ENCODE results near the gene KATNB1.

KATNB1 gene

DNA sequence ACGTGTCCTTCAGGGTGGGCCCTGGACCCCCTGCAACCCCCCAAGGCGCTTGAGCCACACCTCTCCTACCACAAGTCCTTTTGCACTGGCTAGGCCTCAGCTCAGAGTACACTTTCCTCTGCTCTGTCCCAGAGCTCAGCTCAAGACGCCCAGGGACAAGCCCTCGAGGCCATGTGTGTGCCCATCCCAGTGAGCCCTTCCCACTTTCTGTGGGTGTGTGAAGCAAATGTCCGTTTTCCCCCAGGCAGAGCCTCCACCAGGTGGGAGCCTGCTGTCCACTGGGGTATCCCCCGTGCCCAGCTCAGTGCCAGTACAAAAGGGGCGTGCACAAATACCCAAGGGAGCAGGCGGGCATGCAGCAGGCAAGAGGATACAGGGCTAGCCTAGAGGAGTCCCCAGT lies 48.3 kb downstream of the KATNB1 start:
- TF ChIP-seq EZH2phosphoT487 (IDR thresholded peaks at IDR 0.05; ENCODE audit: borderline replicate concordance, low read length), result no peak
- TF ChIP-seq, protein P1, sequence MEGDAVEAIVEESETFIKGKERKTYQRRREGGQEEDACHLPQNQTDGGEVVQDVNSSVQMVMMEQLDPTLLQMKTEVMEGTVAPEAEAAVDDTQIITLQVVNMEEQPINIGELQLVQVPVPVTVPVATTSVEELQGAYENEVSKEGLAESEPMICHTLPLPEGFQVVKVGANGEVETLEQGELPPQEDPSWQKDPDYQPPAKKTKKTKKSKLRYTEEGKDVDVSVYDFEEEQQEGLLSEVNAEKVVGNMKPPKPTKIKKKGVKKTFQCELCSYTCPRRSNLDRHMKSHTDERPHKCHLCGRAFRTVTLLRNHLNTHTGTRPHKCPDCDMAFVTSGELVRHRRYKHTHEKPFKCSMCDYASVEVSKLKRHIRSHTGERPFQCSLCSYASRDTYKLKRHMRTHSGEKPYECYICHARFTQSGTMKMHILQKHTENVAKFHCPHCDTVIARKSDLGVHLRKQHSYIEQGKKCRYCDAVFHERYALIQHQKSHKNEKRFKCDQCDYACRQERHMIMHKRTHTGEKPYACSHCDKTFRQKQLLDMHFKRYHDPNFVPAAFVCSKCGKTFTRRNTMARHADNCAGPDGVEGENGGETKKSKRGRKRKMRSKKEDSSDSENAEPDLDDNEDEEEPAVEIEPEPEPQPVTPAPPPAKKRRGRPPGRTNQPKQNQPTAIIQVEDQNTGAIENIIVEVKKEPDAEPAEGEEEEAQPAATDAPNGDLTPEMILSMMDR (IDR thresholded peaks at IDR 0.05; ENCODE audit: low read depth, low read length, poor library complexity, severe bottlenecking), result no peak
- H3K9me2 ChIP-seq (replicated peaks; ENCODE audit: control insufficient read depth, low read length), result no peaks in the 10 kb centered on the region
- H3F3A ChIP-seq (ENCODE audit: control insufficient read depth, insufficient read depth), result no peaks in the 10 kb centered on the region
- no peak overlapping the region for H3K4me2 ChIP-seq (ENCODE audit: low read length)
- no peaks in the 10 kb centered on the region for H3K79me2 ChIP-seq (ENCODE audit: control insufficient read depth, low read length)
- H3K4me1 ChIP-seq (ENCODE audit: control insufficient read depth, low read length), result no peaks in the 10 kb centered on the region
- H3K36me3 ChIP-seq (ENCODE audit: control insufficient read depth, low read length), result no peaks in the 10 kb centered on the region
- H3K27me3 ChIP-seq (ENCODE audit: control insufficient read depth, low read length), result no peaks in the 10 kb centered on the region
- no peaks in the 10 kb centered on the region for H4K20me1 ChIP-seq (ENCODE audit: control insufficient read depth, insufficient read depth, low read depth, low read length)
- no peaks in the 10 kb centered on the region for H3K9me3 ChIP-seq (ENCODE audit: control insufficient read depth, insufficient read depth, low read length)
- no peak overlapping the region for H3K4me3 ChIP-seq (ENCODE audit: low read length)
- no peak overlapping the region for H3K27ac ChIP-seq (ENCODE audit: low read depth, low read length)

DNA sequence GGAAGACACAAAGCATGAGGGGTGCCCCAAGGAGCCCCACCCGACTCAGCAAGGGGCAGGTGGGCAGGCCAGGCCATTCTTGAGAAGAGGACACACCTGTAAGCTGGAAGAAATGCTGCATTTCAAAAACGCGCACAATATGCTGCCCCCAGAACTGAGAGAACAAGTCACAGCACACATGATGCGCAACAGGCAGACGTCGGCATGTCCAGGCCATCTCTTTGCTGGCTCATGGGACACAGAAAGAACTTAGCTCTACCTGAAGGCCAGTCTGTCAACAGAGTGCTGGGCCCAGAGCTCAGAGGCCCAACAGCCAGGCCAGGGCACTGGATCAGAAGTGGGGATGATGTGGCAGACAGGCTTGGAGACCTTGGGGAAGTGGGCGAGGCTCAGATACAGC lies 48.8 kb downstream of the KATNB1 start:
- H3K36me3 ChIP-seq (ENCODE audit: control insufficient read depth, low read length), result no peaks in the 10 kb centered on the region
- H3K27ac ChIP-seq (ENCODE audit: low read depth, low read length), result no peak overlapping the region
- no peak overlapping the region for H3K4me3 ChIP-seq (ENCODE audit: low read length)
- H3K27me3 ChIP-seq (ENCODE audit: control insufficient read depth, low read length), result no peaks in the 10 kb centered on the region
- H3K4me2 ChIP-seq (ENCODE audit: low read length), result no peak overlapping the region
- H3K9me3 ChIP-seq (ENCODE audit: control insufficient read depth, insufficient read depth, low read length), result no peaks in the 10 kb centered on the region
- no peaks in the 10 kb centered on the region for H3K4me1 ChIP-seq (ENCODE audit: control insufficient read depth, low read length)
- H3F3A ChIP-seq (ENCODE audit: control insufficient read depth, insufficient read depth), result no peaks in the 10 kb centered on the region
- H3K9me2 ChIP-seq (replicated peaks; ENCODE audit: control insufficient read depth, low read length), result no peaks in the 10 kb centered on the region
- no peaks in the 10 kb centered on the region for H3K79me2 ChIP-seq (ENCODE audit: control insufficient read depth, low read length)
- TF ChIP-seq EZH2phosphoT487 (IDR thresholded peaks at IDR 0.05; ENCODE audit: borderline replicate concordance, low read length), result no peak
- TF ChIP-seq, protein P1 (IDR thresholded peaks at IDR 0.05; ENCODE audit: low read depth, low read length, poor library complexity, severe bottlenecking), result no peak
- no peaks in the 10 kb centered on the region for H4K20me1 ChIP-seq (ENCODE audit: control insufficient read depth, insufficient read depth, low read depth, low read length)

GRCh38 chr16:57785385-57785784 lies 49.8 kb downstream of the KATNB1 start:
- Histone ChIP-seq H3K36me3 (ENCODE audit: control insufficient read depth, low read length) (no peaks in the 10 kb centered on the region), H3K27ac (ENCODE audit: low read depth, low read length) (no peak overlapping the region), H3K4me3 (ENCODE audit: low read length) (no peak overlapping the region), H3F3A (ENCODE audit: control insufficient read depth, insufficient read depth) (no peaks in the 10 kb centered on the region), H3K9me2 (replicated peaks; ENCODE audit: control insufficient read depth, low read length) (no peaks in the 10 kb centered on the region), H3K27me3 (ENCODE audit: control insufficient read depth, low read length) (no peaks in the 10 kb centered on the region), H3K4me1 (ENCODE audit: control insufficient read depth, low read length) (no peaks in the 10 kb centered on the region), H3K79me2 (ENCODE audit: control insufficient read depth, low read length) (no peaks in the 10 kb centered on the region), H3K9me3 (ENCODE audit: control insufficient read depth, insufficient read depth, low read length) (no peaks in the 10 kb centered on the region), H4K20me1 (ENCODE audit: control insufficient read depth, insufficient read depth, low read depth, low read length) (no peaks in the 10 kb centered on the region), H3K4me2 (ENCODE audit: low read length) (no peak overlapping the region)
- TF ChIP-seq, protein P1 (IDR thresholded peaks at IDR 0.05; ENCODE audit: low read depth, low read length, poor library complexity, severe bottlenecking), result no peak
- no peak for TF ChIP-seq EZH2phosphoT487 (IDR thresholded peaks at IDR 0.05; ENCODE audit: borderline replicate concordance, low read length)

GRCh38 chr16:57785924-57786323 lies 50.4 kb downstream of the KATNB1 start:
- no peaks in the 10 kb centered on the region for H3F3A ChIP-seq (ENCODE audit: control insufficient read depth, insufficient read depth)
- H3K27me3 ChIP-seq (ENCODE audit: control insufficient read depth, low read length), result no peaks in the 10 kb centered on the region
- H3K4me2 ChIP-seq (ENCODE audit: low read length), result no peak overlapping the region
- no peak overlapping the region for H3K27ac ChIP-seq (ENCODE audit: low read depth, low read length)
- H3K36me3 ChIP-seq (ENCODE audit: control insufficient read depth, low read length), result no peaks in the 10 kb centered on the region
- H4K20me1 ChIP-seq (ENCODE audit: control insufficient read depth, insufficient read depth, low read depth, low read length), result no peaks in the 10 kb centered on the region
- no peak overlapping the region for H3K4me3 ChIP-seq (ENCODE audit: low read length)
- H3K9me2 ChIP-seq (replicated peaks; ENCODE audit: control insufficient read depth, low read length), result no peaks in the 10 kb centered on the region
- TF ChIP-seq, protein P1 (IDR thresholded peaks at IDR 0.05; ENCODE audit: low read depth, low read length, poor library complexity, severe bottlenecking), result no peak
- no peak for TF ChIP-seq EZH2phosphoT487 (IDR thresholded peaks at IDR 0.05; ENCODE audit: borderline replicate concordance, low read length)
- no peaks in the 10 kb centered on the region for H3K4me1 ChIP-seq (ENCODE audit: control insufficient read depth, low read length)
- no peaks in the 10 kb centered on the region for H3K9me3 ChIP-seq (ENCODE audit: control insufficient read depth, insufficient read depth, low read length)
- no peaks in the 10 kb centered on the region for H3K79me2 ChIP-seq (ENCODE audit: control insufficient read depth, low read length)
